HG03439 (cell line): ENCODE results near the gene SAMM50.

Experiments used
- ATAC-seq: cut with Tn5 transposase; IDR thresholded peaks from one replicate; pipeline ENCODE4 v1.9.1; 2021; ENCODE audit warnings: mild to moderate bottlenecking, moderate library complexity; ENCODE audit not compliant: unreplicated experiment

Gene SAMM50

GRCh38 chr22:43955040-43955882, at the start of gene SAMM50:
SAMM50 (plus strand) TSS chr22:43955442; CDS start chr22:43955578, 136 bp downstream.
- ATAC-seq, result peak; percentile 85

- ATAC-seq, result no peak
These were observed 49.6 kb upstream of the SAMM50 start for GRCh38 chr22:43905681-43906080.

- ATAC-seq, result no peak
These were observed 45.5 kb upstream of the SAMM50 start for GRCh38 chr22:43909708-43910107.

- no peak for ATAC-seq
These were observed 45.0 kb upstream of the SAMM50 start for GRCh38 chr22:43910178-43910695.

- no peak for ATAC-seq
These were observed 43.9 kb upstream of the SAMM50 start for GRCh38 chr22:43911351-43911750.

GRCh38 chr22:43917521-43917920, 37.7 kb upstream of the SAMM50 start:
- no peak for ATAC-seq

- ATAC-seq, result no peak
These were observed 35.9 kb upstream of the SAMM50 start for GRCh38 chr22:43919106-43919973.

- ATAC-seq, result no peak
These were observed 33.9 kb upstream of the SAMM50 start for GRCh38 chr22:43921370-43921769.

GRCh38 chr22:43922123-43922522, 33.1 kb upstream of the SAMM50 start:
- ATAC-seq, result no peak

GRCh38 chr22:43923191-43923590, 32.1 kb upstream of the SAMM50 start:
- ATAC-seq, result no peak

- no peak for ATAC-seq
These were observed 31.4 kb upstream of the SAMM50 start, which contains the start of gene PNPLA3 for GRCh38 chr22:43923631-43924464. PNPLA3 (plus strand) TSS chr22:43923805; CDS start chr22:43923912, 107 bp downstream.

GRCh38 chr22:43924877-43925276, 30.4 kb upstream of the SAMM50 start:
- no peak for ATAC-seq

- ATAC-seq, result no peak
These were observed 29.6 kb upstream of the SAMM50 start for GRCh38 chr22:43925433-43926348.

GRCh38 chr22:43926349-43926710, 28.9 kb upstream of the SAMM50 start:
- ATAC-seq, result no peak

- no peak for ATAC-seq
These were observed 26.8 kb upstream of the SAMM50 start for GRCh38 chr22:43928468-43928867.

GRCh38 chr22:43928908-43929307, 26.3 kb upstream of the SAMM50 start:
- ATAC-seq, result no peak

- ATAC-seq, result no peak
These were observed 23.5 kb upstream of the SAMM50 start for GRCh38 chr22:43931771-43932170.

- ATAC-seq, result no peak
These were observed 13.8 kb upstream of the SAMM50 start for GRCh38 chr22:43941449-43941848.

GRCh38 chr22:43944670-43945430, 10.4 kb upstream of the SAMM50 start:
- no peak for ATAC-seq
